Smooth muscle cell of the brain vasculature (primary cell): Measurements from ENCODE around the gene NAGA.
"Not testable (repeated sequence)": the region's sequence is repeated elsewhere in the genome, so short reads cannot be mapped to it uniquely, and the experiment has no call there.

Experiments used
- DNase-seq: peaks from one replicate; pipeline ENCODE4 v3.0.0-alpha.2; 2012; ENCODE audit warnings: low read depth, low spot score

NAGA gene

DNA sequence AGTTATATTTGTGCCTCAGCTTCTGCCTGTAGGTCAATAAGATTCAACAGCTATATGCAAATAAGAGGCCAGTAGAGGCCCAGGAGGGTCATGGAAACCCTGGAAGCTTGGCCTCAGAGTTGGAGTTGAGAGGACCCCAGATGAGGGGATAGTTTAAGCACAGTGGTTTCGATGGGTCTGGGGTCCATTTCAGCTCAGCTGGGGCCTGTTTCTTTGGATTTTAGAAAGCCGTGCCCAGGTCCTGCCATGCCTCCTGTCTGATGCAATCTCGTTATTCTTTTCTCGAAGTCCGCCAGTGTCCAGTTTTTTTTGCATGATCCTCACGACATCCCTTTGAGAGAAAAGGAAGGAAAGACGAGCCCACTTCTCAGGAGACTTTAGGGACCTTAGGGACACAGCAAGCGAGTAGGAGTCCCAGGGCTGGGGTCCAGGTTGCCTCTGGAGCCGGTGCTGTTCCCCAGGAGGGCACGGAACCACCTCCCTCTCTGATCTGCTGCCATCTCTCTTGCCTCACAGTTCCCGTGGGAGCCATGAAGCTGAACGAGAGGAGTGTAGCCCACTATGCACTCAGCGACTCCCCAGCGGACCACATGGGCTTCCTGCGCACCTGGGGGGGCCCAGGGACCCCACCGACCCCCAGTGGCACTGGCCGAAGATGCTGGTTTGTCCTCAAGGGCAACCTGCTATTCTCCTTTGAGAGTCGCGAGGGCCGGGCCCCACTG, 6.3 kb upstream of the NAGA start:
- no peak for DNase-seq

- no peak for DNase-seq
Observed at GRCh38 chr22:42074846-42075676, 4.4 kb upstream of the NAGA start.

DNA sequence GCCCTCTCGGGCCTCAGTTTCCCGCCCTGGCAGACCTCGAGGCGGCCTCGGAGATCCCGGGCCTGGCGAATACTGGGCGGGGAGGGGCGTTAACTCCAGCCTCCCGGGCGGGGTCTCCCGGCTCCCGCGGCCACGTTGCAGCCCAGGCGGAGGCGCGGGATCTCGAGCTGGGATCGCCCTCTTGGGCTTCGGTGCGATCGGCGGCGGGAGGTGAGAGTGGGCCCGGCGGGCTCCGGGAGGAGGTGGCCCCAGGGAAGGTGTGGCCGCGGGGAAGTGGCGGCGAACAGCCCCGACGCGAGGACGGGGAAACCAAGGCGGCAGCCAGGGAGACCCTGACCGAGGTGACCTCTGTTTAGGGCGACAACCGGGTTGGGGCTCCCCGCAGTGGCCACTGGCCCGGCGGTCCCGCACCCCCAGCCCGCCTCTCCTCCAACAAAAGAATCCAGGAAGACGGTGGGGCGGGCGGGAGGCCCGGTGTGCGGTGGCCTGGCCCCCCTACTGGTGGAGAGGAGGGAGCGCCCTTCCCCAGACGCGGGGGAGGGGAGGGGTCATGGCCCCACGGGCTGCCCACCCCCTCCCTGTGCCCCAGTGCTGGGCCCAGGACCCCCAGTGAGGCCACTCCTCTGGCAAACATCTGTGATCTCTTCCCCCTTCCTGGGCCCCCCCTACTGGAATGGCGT, 3.7 kb upstream of the NAGA start, which contains the start of gene PHETA2:
PHETA2 (plus strand) TSS at position 117 of the 680 bp plus-strand sequence. CDS start 3,046 bp downstream, outside the sequence.
- no peak for DNase-seq

- DNase-seq = no peak
Observed at GRCh38 chr22:42073621-42074041, 3.0 kb upstream of the NAGA start.

GRCh38 chr22:42072606-42073330, 2.2 kb upstream of the NAGA start:
- DNase-seq = no peak

DNA sequence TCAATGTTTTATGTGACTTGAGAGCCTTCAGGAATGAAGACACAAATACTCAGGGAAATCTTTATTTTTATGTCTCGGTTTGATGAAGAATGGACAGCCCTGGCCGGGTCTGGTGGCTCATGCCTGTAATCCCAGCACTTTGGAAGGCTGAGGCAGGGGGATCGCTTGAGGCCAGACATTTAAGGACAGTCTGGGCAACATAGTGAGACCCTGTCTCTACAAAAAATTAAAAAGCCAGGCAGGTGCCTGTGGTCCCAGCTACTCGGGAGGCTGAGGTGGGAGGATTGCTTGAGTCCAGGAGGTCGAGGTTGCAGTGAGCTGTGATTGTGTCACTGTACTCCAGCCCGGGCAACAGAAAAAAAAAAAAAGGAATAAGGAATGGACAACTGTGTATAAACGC, 896 bp upstream of the NAGA start:
- not testable (repeated sequence) for DNase-seq

- no peak for DNase-seq
Observed at GRCh38 chr22:42069801-42070516, 653 bp downstream of the NAGA start.

DNA sequence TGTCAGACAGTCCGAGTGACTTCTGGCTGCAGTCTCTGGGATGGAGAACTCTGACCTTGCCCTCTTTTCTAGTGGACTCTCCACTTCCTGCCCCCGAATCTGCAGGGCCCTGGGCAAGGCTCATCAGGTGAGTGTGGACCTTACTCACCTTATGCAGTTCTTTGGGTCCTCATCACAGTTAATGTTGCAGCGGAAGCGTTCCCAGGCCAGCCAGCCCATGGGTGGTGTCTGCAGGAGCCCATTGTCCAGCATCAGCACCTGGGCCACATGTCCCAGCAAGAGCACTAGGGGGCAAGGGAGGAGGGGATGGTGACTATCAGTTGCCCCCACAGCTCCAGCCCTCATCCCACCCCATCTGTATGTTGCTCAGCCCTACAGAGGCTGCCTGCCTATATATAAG, 2.3 kb downstream of the NAGA start:
- no peak for DNase-seq

- DNase-seq = no peak
Observed at GRCh38 chr22:42067671-42068251, 2.9 kb downstream of the NAGA start.

GRCh38 chr22:42066937-42067336, 3.7 kb downstream of the NAGA start:
- no peak for DNase-seq

GRCh38 chr22:42066126-42066761, 4.4 kb downstream of the NAGA start:
- DNase-seq = no peak

GRCh38 chr22:42065438-42066125, 5.0 kb downstream of the NAGA start:
- no peak for DNase-seq

DNA sequence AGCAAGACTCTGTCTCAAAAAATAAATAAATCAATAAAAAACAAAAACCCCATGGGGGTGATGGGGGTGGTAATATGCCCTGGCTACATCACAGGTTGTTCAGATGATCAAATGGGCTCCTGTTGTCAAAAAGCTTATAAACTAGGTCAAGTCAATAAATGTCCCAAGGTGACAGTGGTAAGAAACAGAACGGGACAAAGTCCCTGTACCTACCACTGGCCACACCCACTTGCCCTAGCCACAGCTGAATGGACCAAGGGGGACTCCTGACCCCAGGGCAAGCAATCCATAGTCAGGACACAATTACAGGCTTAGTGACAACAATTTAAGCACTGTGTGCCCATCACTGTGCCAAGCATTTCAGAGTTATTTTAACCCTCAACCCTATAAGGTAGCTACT, 6.0 kb downstream of the NAGA start:
- no peak for DNase-seq

DNA sequence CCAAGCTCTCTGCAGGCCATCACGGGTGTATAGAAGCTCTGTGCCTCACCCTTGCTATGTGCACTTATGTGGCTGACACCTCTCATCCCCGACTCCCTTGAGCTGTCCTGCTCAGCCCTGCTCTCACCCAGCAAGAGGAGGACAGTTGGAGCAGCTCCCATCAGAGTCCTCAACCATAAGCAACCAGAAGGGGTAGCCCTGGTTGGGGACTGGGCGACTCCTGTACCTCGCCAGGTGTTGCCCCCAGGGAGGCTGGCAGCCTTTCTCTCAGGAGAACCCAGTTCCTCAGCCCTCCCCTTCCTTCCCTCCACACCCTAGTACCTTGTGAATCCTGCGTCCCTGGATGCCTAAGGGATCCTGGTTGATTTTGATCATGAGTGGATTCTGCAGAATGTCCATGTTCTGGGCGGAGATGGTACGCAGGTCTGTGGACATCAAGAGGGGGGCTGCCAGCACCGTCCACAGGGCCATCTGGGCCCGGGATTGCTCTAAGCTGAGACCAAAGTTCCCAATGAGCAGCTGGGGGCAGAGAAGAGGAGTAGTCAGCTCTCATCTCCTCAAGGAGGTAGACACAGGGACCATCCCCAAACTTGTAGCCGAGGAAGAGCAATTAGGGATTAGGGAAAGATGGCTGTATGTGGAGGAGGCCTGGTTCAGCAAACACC, 8.0 kb downstream of the NAGA start:
- no peak for DNase-seq

- no peak for DNase-seq
Observed at GRCh38 chr22:42061041-42061440, 9.6 kb downstream of the NAGA start.

- no peak for DNase-seq
Observed at GRCh38 chr22:42060489-42060888, 10.1 kb downstream of the NAGA start.

GRCh38 chr22:42056757-42057511, 13.7 kb downstream of the NAGA start:
- no peak for DNase-seq

DNA sequence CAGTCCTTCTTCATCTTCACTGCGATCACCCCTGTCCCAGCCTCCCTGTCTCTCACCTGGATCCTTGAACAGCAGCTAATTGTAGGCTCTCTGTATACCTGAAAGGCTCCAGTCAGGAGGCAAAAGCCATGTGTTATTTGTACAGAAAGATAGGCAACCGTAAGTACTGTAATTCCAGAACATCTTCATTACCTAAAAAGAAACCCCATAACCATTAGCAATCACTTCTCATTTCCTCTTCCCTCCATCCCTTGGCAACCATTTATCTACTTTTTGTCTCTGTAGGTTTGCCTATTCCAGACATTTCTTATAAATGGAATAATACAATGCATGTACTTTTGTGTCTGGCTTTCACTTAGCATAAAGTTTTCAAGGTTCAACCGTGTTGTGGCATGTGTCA, 17.8 kb downstream of the NAGA start:
- no peak for DNase-seq
